PC-9 (cell line): ENCODE data around the gene TP53I13. TPM values are rescaled to one million over a fixed set of nuclear protein-coding genes. Genes with fewer than 3 reads are reported as not detected.

ENCODE experiments used
- BruUV-seq: library from RNA; stranded (reverse); fragments of 400-500 nt; replicated peaks from 2 replicates; lab custom pipeline; 2021; lab: Mats Ljungman, UMichigan
- CTCF ChIA-PET: fragments of 300-600 bp; sonication (Branson Sonifier 250); formaldehyde crosslinking; loops from one replicate; lab custom pipeline; 2022; ENCODE audit warnings: antibody characterized with exemption; lab: Charles Lee
- POLR2A ChIA-PET: fragments of 300-600 bp; sonication (Branson Sonifier 250); formaldehyde crosslinking; loops from one replicate; lab custom pipeline; 2022; ENCODE audit warnings: antibody characterized with exemption; ENCODE audit not compliant: unreplicated experiment; lab: Charles Lee
- DNase-seq, 2 experiments: peaks; one replicate each; pipeline versions ENCODE4 v3.0.0 to v3.0.0-alpha.2; 2015 to 2022; ENCODE audit warnings: mixed read lengths in 1 of 2
- H2AFZ ChIP-seq: fragments of 200-600 bp; sonication (generic); 2 replicates; pipeline ENCODE4 v1.8.1; 2017; ENCODE audit warnings: antibody characterized with exemption
- H3F3A ChIP-seq: fragments of 200-600 bp; sonication (generic); 2 replicates; pipeline ENCODE4 v1.8.1; 2017; ENCODE audit warnings: antibody characterized with exemption, mild to moderate bottlenecking, low read depth; ENCODE audit not compliant: insufficient read depth
- H3K27ac ChIP-seq: fragments of 200-600 bp; sonication (generic); 2 replicates; pipeline ENCODE4 v1.6.1; 2016; ENCODE audit warnings: mixed run types
- H3K27me3 ChIP-seq: fragments of 200-600 bp; sonication (generic); 2 replicates; pipeline ENCODE4 v1.6.1; 2016; ENCODE audit warnings: low read depth, mixed run types; ENCODE audit not compliant: insufficient read depth
- H3K36me3 ChIP-seq: fragments of 200-600 bp; sonication (generic); 2 replicates; pipeline ENCODE4 v1.6.1; 2016; ENCODE audit warnings: low read depth, mixed run types
- H3K4me1 ChIP-seq: fragments of 200-600 bp; sonication (generic); replicated peaks from 2 replicates; pipeline ENCODE4 v1.6.1; 2016; ENCODE audit warnings: mixed run types; ENCODE audit not compliant: insufficient read depth
- H3K4me2 ChIP-seq: fragments of 200-600 bp; sonication (generic); 2 replicates; pipeline ENCODE4 v1.6.1; 2017; ENCODE audit warnings: mixed run types
- H3K4me3 ChIP-seq: fragments of 200-600 bp; sonication (generic); 2 replicates; pipeline ENCODE4 v1.6.1; 2016; ENCODE audit warnings: mixed run types
- H3K79me2 ChIP-seq: fragments of 200-600 bp; sonication (generic); 2 replicates; pipeline ENCODE4 v1.6.1; 2017; ENCODE audit warnings: low read depth, mixed run types
- H3K9me2 ChIP-seq: fragments of 200-600 bp; sonication (generic); 2 replicates; pipeline ENCODE4 v1.8.1; 2017; ENCODE audit warnings: mild to moderate bottlenecking; ENCODE audit not compliant: insufficient read depth
- H3K9me3 ChIP-seq: fragments of 200-600 bp; sonication (generic); 2 replicates; pipeline ENCODE4 v1.8.1; 2016; ENCODE audit warnings: low read depth; ENCODE audit not compliant: insufficient read depth
- H4K20me1 ChIP-seq: fragments of 200-600 bp; sonication (generic); 2 replicates; pipeline ENCODE4 v1.8.1; 2017; ENCODE audit not compliant: insufficient read depth
- EZH2 ChIP-seq: fragments of 200-600 bp; sonication (generic); IDR thresholded peaks from 2 replicates; pipeline ENCODE4 v1.8.0; 2017; ENCODE audit warnings: antibody characterized with exemption, low read depth
- intact Hi-C: fragments of 100-400 bp; cut with micrococcal nuclease; formaldehyde crosslinking; loops from one replicate; pipeline ENCODE4 v1.10.0; 2022; ENCODE audit not compliant: unreplicated experiment
- total RNA-seq: library from RNA; stranded (reverse); gene quantifications from 2 replicates; pipeline ENCODE4 v1.2.3, GENCODE V29; 2021
- TF ChIP-seq, protein P1 (sequence below): fragments of 200-600 bp; sonication (generic); conservative IDR thresholded peaks from 2 replicates; pipeline ENCODE4 v1.6.1; 2017; ENCODE audit warnings: mixed run types, antibody characterized with exemption, mild to moderate bottlenecking, moderate library complexity

The TP53I13 gene
- total RNA-seq, 1 experiment from 2014 or later = 46.9 TPM

DNA sequence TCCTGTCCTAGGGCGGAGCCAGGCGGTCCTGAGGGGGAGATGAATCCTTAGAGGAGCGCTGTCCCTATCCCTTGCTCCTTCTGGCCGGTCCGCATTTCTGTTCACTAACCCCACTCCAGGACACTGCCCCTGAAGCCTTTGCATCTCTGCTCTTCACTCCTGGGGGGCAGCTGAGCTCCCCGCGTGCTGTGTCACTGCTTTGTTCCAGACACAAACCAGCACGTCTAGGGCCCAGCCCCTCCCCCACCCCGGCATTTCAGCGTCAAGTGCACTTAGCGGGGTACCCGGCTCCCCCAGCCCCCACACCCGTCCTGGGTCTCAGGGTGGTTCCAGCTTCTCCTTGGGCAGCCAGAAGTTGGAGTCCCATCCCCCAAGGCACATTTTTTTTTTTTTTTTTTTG is 45.4 kb downstream of the TP53I13 start:
- Histone ChIP-seq H3K4me3 (no peak overlapping the region), H3F3A (no peaks in the 10 kb centered on the region; the same call in 1 of the 2 replicates), H3K36me3 (no peaks in the 10 kb centered on the region), H3K9me2 (no peaks in the 10 kb centered on the region), H3K9me3 (no peaks in the 10 kb centered on the region), H3K4me1 (peaks cover under 1% of the 10 kb centered on the region; the same call in 1 of the 2 replicates), H3K27me3 (no peaks in the 10 kb centered on the region), H3K27ac (no peak overlapping the region), H3K79me2 (no peaks in the 10 kb centered on the region), H3K4me2 (no peak overlapping the region), H4K20me1 (no peaks in the 10 kb centered on the region), H2AFZ (no peak overlapping the region)
- no peak for TF ChIP-seq EZH2
- TF ChIP-seq, protein P1, sequence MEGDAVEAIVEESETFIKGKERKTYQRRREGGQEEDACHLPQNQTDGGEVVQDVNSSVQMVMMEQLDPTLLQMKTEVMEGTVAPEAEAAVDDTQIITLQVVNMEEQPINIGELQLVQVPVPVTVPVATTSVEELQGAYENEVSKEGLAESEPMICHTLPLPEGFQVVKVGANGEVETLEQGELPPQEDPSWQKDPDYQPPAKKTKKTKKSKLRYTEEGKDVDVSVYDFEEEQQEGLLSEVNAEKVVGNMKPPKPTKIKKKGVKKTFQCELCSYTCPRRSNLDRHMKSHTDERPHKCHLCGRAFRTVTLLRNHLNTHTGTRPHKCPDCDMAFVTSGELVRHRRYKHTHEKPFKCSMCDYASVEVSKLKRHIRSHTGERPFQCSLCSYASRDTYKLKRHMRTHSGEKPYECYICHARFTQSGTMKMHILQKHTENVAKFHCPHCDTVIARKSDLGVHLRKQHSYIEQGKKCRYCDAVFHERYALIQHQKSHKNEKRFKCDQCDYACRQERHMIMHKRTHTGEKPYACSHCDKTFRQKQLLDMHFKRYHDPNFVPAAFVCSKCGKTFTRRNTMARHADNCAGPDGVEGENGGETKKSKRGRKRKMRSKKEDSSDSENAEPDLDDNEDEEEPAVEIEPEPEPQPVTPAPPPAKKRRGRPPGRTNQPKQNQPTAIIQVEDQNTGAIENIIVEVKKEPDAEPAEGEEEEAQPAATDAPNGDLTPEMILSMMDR = no peak
- BruUV-seq = no TSS peak
- ChIA-PET CTCF (no interaction called here), POLR2A (no interaction called here)
- DNase-seq = no peak
- intact Hi-C loops = no loop called here

DNA sequence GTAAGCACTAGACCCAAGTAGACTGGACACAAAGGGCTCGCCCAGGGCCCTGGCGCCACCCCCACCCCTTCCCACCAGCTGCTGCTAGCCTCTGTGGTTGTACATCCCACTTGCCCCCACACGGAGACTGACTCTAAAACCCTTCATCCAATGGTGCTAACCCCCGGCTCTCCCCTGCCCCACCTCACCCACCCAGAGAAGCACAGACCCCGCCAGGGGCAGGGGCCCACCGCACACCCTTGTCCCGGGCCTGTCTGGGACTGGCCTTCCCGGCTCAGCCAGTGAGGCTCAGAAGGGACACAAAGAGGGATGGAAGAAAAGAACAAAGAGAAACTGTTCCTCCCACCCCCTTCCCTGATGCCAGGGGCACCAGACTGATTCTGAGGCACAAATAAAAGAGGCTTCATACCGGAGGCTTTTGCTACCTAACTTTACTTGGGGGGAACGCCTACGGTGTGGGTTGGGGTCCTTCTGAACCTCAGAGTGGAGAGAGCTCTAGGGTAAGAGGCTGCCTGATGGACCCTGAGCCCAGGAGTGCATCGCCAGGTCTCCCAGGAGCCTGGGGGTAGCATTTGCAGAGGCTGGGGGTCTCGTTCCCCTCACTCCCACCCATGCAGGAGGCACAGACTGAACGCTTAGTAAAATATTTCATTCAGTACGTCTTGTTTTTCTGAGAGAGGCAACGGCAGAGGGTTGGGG is 46.0 kb downstream of the TP53I13 start:
- H3K9me3 ChIP-seq = no peaks in the 10 kb centered on the region
- H3K27ac ChIP-seq = no peak overlapping the region
- no peaks in the 10 kb centered on the region for H3K36me3 ChIP-seq
- H3K79me2 ChIP-seq = no peaks in the 10 kb centered on the region
- no peak overlapping the region for H3K4me3 ChIP-seq
- H3K4me2 ChIP-seq = no peak overlapping the region
- CTCF ChIA-PET = no interaction called here
- no peaks in the 10 kb centered on the region for H3K27me3 ChIP-seq
- H3K9me2 ChIP-seq = no peaks in the 10 kb centered on the region
- TF ChIP-seq, protein P1 = no peak
- POLR2A ChIA-PET = no interaction called here
- no peaks in the 10 kb centered on the region; the same call in 1 of the 2 replicates for H3F3A ChIP-seq
- DNase-seq = no peak
- H4K20me1 ChIP-seq = no peaks in the 10 kb centered on the region
- intact Hi-C loops = no loop called here
- peaks cover 7% of the 10 kb centered on the region for H3K4me1 ChIP-seq
- no peak overlapping the region for H2AFZ ChIP-seq
- BruUV-seq = TSS peak; percentile 47

DNA sequence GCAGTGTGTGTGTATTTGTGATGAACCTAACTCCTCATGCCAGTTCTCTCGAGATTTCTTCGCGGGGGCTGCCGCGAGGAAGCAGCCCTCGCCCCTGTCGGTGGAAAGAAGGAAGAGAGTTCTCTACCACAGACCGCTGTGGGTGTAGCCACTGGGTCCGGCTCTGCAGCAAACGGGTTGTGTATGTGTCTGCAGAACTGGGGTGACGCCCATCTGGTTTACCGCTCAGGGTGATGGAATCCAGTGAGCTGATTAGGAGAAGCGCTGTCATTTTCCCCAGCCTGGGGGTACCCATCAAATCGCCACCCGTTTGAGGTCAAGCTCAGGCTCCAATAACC is 46.5 kb downstream of the TP53I13 start:
- no peak overlapping the region for H3K4me3 ChIP-seq
- H3K27me3 ChIP-seq = no peaks in the 10 kb centered on the region
- no peaks in the 10 kb centered on the region for H3K9me2 ChIP-seq
- no peaks in the 10 kb centered on the region for H3K36me3 ChIP-seq
- DNase-seq = no peak
- no peak overlapping the region for H3K4me2 ChIP-seq
- intact Hi-C loops = no loop called here
- H3K9me3 ChIP-seq = no peaks in the 10 kb centered on the region
- ChIA-PET POLR2A (no interaction called here), CTCF (no interaction called here)
- H2AFZ ChIP-seq = no peak overlapping the region
- no peaks in the 10 kb centered on the region for H3K79me2 ChIP-seq
- no TSS peak for BruUV-seq
- no peak overlapping the region for H3K27ac ChIP-seq
- no peaks in the 10 kb centered on the region; the same call in 1 of the 2 replicates for H3F3A ChIP-seq
- H3K4me1 ChIP-seq = peaks cover 12% of the 10 kb centered on the region
- H4K20me1 ChIP-seq = no peaks in the 10 kb centered on the region
- TF ChIP-seq EZH2 = no peak
- TF ChIP-seq, protein P1 = no peak
